Measurements from ENCODE around the gene PGLYRP1.

Gene PGLYRP1

DNA sequence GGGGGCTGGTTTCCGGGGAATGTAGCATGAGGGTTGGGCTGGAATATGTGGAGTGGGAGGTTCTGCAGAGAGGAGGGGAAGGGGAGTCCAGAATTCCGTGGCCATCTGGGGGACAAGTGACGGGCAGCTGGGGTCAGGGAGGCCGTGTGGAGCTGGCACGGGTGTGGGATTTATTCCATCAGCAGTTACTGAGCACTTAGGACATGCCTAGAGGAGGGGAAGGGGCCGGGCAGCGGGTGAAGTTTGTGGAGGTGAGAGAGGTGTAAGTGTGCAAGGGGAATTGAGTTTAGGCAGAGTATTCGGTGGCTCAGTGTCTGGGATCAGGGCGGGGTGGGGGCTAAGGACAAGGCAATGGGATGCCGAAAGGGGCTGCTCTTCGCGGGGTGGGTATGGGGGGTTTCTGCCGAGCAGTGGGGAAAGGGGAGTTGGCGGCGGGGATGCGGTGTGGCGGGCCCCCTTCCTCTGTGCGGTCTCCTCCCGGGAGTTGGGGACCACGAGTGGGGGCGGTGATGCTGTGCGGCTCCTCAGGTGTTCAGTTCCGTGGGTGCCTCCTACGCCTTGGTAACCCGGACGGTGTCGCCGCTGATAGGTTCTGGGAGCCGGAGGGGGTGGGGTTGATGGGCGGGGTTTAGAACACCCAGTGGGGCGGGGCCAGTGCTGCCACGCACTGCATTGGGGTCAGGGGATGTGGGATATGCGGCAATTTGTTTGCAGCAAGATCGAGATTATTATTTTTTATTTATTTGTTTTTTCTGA is 22.2 kb downstream of the PGLYRP1 start:
- peak; percentile 57 for DNase-seq (ENCODE audit: low read depth)

DNA sequence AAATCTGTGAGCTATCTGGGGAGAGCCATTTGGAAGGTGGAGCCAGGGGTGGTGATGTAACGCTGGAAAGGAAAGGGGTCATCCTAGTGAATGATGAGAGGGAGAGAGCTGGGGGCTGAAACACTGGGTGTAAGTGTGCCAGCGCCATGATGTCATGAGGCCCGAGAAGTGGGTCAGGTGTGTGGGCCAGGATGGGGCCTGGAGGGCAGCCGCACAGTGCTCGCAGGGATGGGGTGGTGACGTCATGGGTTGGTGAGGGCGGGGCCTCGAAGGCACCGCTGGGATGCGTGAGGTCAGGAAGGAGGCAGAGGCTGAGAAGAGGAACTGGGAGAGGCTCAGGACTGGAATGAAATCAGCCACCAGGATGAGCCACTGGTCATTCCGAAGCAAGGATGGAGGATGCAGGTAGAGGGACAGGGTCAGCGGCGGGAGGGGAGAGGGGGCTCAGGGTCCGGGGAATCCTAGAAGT is 23.2 kb downstream of the PGLYRP1 start:
- DNase-seq (ENCODE audit: low read depth): no peak

DNA sequence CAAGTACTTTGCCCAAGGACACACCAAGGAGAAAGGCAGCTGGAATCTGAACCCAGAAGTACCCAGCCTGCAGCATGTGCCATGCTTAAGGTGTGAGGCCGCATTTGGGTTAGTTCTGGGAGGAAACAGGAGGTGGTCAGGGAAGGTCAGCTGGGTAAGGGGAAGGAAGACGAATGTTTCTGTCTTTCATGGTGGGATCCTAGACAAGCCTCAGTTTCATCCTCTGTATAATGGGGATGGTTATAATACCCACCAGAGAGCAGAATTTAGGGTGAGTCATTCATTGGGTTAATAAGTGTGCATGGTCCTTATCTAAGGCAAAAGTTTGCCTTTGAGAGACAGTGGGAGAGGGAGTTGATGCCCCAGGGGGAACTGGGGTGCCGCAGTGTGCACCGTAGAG is 24.0 kb downstream of the PGLYRP1 start:
- DNase-seq (ENCODE audit: low read depth): no peak

- DNase-seq (ENCODE audit: low read depth): no peak
These were observed 25.9 kb downstream of the PGLYRP1 start for GRCh38 chr19:45996933-45997332.

- no peak for DNase-seq (ENCODE audit: low read depth)
These were observed 27.0 kb downstream of the PGLYRP1 start for GRCh38 chr19:45995715-45996385.

GRCh38 chr19:45994998-45995714 is 27.7 kb downstream of the PGLYRP1 start, which contains the start of gene CCDC61:
Gene CCDC61 (plus strand): TSS chr19:45995467. CDS start chr19:46003019, 7,552 bp downstream.
- DNase-seq (ENCODE audit: low read depth): peak; percentile 93

DNA sequence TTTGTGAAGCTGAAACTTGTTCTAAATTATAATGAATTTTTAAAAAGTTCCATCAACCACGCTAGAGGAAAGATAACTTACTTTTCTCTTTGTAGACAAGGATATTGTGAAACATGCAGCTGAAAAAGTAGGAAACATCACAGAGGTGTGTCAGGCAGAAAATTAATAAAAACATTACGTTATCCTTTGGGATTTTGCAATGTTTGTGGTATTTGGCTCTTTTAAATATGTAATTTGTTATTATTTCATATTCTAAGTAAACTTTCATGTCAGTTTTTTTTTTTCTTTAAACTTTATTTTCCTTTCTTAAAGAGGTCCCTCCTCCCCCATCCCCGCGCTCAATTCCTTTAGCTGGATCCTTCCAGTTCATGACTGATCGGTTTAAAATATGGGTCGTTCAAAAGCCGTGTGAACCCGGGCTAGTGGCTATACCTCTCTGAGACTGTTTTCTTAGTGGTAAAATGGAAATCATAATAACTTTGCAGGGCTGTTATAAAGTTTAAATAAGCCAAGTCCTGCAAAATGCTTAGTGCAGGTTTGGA is 28.3 kb downstream of the PGLYRP1 start:
- DNase-seq (ENCODE audit: low read depth): no peak

DNA sequence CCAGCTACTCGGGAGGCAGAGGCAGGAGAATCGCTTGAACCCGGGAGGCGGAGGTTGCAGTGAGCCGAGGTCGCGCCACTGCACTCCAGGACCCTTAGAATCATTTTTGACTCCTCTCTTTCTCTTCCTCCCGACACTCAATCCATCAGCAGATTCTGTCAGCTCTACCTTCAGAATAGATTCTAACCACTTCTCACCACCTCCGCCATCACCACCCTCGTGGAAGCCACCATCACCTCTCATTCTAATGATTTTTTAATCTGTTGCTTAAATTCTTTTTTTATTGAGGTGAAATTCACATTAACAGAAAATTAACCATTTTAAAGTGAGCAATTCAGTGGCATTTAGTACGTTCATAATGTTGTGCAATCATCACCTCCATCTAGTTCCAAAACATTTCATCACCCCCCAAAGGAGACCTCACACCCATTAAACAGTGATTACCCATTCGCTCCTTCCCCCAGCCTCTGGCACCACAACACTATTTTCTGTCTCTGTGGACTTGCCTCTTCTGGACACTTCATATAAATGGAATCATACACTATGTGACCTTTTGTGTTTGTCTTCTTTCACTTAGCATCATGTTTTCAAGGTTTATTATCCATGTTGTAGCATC is 32.6 kb downstream of the PGLYRP1 start:
- no peak for DNase-seq (ENCODE audit: low read depth)

DNA sequence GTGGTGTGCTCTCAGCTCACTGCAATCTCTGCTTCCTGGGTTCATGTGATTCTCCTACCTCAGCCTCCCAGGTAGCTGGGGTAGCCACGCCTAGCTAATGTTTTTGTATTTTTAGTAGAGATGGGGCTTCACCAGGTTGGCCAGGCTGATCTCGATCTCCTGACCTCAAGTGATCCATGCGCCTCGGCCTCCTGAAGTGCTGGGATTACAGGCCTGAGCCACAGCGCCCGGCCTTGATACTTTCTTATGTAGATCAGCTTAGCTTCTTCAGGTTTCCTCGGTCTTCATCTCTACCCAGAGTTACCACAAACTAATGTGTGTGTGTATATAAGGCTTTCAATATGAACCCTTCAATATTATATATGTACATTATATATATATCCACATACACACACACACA is 37.5 kb downstream of the PGLYRP1 start:
- no peak for DNase-seq (ENCODE audit: low read depth)

DNA sequence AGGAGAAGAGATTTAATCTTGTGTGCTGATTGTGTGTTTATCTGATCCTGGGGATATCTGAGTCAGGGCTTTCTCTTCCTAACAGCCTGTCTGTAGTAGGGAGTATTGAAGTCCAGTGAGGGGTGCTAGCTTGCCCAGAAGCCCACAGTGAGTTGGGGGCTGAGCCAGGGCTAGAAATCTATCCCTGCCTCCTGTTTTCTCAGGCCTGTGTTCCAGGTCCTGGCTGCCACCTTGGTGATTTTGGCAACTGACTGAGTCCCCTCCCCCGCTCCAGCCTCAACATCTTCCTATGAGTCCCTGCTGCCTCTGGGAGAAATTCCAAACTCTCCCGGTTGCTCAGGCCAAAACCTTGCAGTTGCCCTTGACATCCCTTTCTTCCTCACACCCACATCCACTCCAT is 41.5 kb downstream of the PGLYRP1 start:
- no peak for DNase-seq (ENCODE audit: low read depth)

DNA sequence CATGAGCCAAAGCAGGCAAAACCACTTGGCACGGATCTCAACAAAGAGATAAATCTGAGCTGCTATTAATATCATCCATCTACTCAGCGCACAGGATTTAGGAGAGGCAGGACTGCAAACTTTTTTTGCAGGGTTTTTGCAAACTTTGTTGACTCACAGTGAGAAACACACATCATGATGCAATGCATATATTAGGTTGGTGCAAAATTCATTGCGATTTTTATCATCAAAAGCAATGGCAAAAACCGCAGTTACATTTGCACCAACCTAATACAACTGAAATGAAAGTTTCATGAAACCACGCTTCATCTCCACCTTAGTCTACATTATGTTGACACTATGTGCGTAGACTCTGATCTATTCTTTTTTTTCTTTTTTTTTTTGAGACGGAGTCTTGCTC is 44.7 kb downstream of the PGLYRP1 start:
- no peak for DNase-seq (ENCODE audit: low read depth)

- no peak for DNase-seq (ENCODE audit: low read depth)
These were observed 46.7 kb downstream of the PGLYRP1 start for GRCh38 chr19:45976178-45976577.

DNA sequence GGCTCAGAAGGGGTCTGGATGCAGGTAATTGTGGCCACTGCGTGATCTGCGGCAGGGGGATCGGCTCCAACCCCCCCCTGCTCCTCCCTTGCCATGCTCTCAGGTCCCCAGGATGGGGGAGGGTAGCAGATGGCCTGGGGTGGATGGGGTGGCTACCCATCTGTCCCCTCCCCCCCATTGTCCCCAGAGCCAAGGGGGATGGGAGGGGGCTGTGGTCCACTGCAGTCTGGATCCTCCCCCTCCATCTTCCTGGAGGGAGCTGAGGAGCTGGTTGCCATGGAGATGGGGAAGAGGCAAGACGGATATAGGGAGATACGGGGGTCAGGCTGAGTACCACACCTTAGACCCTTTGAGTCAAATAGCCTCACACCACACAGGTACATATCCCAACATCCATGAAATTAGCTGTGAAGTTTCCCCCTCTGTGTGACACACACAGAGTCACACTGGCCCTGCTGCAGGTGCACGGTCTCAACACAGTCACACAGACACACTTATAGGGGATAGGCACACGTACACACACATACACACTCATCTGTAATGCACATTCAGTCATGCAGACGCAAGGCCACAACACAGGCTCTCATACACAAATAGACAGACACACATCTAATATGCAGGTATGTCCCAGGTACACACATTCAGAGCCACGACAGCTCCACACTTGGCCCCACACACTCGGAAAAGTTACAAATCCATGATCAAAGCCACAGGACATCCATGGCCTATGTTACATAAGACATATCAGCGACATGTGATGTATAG is 47.4 kb downstream of the PGLYRP1 start:
- DNase-seq (ENCODE audit: low read depth): no peak

DNA sequence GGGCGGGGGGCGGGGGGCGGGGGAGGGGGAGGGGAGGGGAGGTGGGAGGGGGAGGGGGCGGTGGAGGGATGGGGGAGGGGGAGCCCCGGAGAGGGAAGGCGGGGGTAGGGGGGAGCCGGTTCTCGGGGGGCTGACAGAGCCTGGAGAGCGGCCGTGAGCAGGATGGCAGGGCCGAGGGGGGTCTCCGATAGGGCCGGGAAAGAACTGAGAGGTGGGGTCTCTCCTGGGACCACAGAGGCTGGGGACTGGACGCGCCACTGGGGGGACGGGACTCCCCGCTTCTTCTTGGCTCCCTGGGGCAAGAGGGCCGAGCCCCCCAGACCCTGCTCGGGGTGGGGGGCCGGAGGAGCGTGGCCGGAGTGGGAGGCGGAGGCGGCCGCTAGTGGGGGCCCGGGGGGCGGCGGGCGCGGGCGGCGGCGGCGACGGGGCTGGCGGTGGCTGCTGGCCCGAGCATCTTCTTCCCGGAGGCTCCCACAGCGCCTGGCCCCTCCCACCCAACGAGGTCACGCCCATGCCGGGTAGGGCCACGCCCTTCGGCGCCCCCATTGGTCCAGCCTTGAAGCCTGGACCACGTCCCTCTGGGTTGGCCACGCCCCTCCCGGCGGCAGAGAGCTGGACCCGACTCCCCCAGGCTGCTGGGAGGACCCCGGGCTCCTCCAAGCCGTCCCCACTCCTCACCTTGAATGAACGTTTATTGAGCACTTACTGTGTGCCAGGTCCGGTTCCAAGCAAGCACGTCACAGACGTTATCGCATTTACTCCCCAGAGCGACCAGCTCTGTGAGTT is 49.1 kb downstream of the PGLYRP1 start, which contains the start of gene NOVA2:
NOVA2 (minus strand) TSS at position 313 of the 786 bp plus-strand sequence. CDS start 514 bp downstream, outside the sequence.
- DNase-seq (ENCODE audit: low read depth): no peak

DNA sequence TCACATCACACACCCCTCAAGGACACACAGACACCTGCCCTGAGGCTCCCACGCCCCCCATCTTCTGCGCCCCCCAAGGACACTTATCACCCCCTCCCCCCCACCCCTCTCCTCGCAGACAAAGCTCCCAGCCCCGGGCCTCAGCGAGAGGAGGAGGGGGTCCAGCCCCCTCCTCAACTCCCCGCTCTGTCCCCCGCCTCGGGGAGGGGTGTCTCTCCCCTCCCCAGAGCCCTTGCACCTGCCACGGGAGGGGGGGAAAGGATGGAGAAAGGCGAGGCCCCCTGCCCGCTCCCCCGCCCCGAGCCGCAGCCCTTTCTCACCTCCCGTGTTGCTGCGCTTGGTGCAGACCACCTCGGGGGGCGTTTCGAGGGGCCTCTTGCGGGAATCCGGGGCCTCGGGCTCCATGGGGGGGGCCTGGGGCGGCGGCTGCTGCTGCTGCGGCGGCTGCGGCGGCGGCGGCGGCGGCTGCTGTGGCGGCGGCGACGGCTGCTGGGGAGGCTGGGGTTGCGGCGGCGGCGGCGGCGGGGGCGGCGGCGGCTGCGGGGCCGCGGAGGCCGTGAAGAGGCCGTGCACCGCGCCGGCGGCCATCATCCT is 49.8 kb downstream of the PGLYRP1 start:
- DNase-seq (ENCODE audit: low read depth): no peak

GRCh38 chr19:45972081-45972946 is 50.5 kb downstream of the PGLYRP1 start:
- DNase-seq (ENCODE audit: low read depth): no peak

DNA sequence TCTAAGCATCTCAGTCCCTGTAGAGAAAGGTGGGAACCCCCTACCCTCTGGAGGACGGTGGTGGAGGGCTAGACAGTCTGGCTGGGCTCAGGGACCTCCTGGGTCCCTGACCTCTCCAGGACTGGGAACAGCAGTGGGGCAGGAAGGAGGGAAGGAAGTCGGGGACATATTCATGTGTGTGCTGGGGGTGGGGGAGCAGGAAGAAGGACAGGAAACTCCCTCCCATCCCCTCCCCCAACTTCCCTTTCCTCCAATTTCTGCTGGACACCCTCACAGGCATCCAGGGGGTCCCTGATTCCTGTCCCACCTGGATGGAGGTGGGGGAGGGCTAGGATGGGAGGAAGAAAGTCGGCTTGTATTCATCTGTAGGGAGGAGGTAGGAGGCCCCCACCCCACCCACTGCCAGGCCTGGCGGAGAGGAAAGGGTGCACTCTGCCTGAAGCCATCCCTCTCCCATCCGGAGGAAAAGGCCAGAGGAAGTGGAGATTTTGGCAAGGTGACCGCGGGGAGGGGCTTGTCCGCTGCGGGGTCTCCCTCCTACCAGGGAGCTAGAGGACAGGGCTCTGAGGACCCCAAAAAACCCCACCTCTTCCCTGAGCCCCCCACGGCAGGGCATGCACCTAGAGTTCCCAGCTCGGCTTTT is 51.5 kb downstream of the PGLYRP1 start:
- DNase-seq (ENCODE audit: low read depth): no peak

- DNase-seq (ENCODE audit: low read depth): no peak
These were observed 53.2 kb downstream of the PGLYRP1 start for GRCh38 chr19:45969676-45970075.

All from stimulated activated CD8-positive, alpha-beta memory T cell treated with anti-CD3 and anti-CD28 coated beads, Interleukin-15, amount 100 ng/mL, for 1 hour (primary cell).